Measurements from ENCODE around the gene MRPL38. TPM values are rescaled to one million over a fixed set of nuclear protein-coding genes. Genes with fewer than 3 reads are reported as not detected.

MRPL38 gene
- total RNA-seq, 1 experiment from 2014 or later: 112 TPM

DNA sequence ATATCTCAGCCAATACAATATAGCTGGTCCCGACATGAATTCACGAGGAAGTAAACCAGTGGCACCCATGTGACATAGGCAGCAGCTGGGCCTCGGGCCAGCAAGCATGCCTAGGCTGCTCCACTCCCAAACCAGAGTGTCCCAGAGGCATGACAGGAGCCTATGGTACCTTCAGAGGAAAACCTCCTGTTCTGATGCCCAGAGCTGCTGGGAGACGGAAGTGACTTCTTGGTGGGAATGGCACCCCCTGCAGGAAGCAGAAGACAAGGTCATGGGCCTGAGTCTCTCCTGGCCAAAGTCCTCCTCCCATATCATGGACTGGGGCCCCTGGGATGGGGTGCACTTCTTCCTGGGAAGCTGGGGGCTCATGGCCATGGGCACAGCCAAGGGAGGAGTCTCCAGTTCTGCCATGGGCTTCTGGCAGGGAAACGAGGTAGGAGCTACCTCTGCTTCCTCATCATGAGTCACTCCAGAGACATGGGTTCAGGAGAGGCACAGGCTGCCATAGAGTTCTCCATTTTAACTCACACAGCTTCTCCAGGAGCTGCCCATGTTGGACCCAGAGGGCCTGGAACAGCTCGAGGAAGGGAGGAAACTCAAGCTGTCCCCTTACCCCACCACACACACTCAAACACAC lies 22.7 kb upstream of the MRPL38 start:
- intact Hi-C loops (cut with micrococcal nuclease; ENCODE audit: unreplicated experiment): no loop called here
- Mint-ChIP-seq H3K27me3 (ENCODE audit: unreplicated experiment) (no peaks in the 10 kb centered on the region), H3K9me3 (ENCODE audit: low read depth, unreplicated experiment) (no peaks in the 10 kb centered on the region), H3K27ac (ENCODE audit: unreplicated experiment) (no peak overlapping the region), H3K36me3 (ENCODE audit: insufficient read depth, unreplicated experiment) (no peaks in the 10 kb centered on the region), H3K4me3 (ENCODE audit: low read depth, unreplicated experiment) (no peak overlapping the region), H3K4me1 (ENCODE audit: low read depth, unreplicated experiment) (no peaks in the 10 kb centered on the region)
- CTCF ChIA-PET: no interaction called here
- BruUV-seq (replicated peaks): no TSS peak
- TF ChIP-seq, protein P1, sequence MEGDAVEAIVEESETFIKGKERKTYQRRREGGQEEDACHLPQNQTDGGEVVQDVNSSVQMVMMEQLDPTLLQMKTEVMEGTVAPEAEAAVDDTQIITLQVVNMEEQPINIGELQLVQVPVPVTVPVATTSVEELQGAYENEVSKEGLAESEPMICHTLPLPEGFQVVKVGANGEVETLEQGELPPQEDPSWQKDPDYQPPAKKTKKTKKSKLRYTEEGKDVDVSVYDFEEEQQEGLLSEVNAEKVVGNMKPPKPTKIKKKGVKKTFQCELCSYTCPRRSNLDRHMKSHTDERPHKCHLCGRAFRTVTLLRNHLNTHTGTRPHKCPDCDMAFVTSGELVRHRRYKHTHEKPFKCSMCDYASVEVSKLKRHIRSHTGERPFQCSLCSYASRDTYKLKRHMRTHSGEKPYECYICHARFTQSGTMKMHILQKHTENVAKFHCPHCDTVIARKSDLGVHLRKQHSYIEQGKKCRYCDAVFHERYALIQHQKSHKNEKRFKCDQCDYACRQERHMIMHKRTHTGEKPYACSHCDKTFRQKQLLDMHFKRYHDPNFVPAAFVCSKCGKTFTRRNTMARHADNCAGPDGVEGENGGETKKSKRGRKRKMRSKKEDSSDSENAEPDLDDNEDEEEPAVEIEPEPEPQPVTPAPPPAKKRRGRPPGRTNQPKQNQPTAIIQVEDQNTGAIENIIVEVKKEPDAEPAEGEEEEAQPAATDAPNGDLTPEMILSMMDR (IDR thresholded peaks at IDR 0.05; ENCODE audit: unreplicated experiment): no peak
- DNase-seq: peak; percentile 13

DNA sequence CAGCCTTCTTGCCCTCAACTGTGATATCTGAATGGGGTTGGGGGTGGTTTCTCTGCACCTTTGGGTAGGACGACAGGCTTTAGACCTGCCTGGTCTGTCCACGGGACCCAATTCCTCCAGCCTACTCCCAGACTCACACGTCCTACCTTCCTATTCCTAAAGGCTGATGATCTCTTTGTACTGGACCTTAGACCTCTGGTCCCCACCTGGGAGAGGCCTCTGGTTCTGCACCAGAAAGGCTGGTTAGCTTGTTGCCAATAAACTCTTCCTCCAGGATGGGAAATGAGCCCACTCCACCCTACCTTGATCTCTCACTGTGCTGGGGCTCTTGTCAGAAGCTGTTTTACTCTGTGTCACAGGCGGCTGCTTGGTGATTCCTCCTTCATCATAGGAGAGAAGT lies 21.8 kb upstream of the MRPL38 start:
- no peaks in the 10 kb centered on the region for H3K4me1 Mint-ChIP-seq (ENCODE audit: low read depth, unreplicated experiment)
- TF ChIP-seq, protein P1 (IDR thresholded peaks at IDR 0.05; ENCODE audit: unreplicated experiment): no peak
- no peak for DNase-seq
- H3K9me3 Mint-ChIP-seq (ENCODE audit: low read depth, unreplicated experiment): no peaks in the 10 kb centered on the region
- H3K36me3 Mint-ChIP-seq (ENCODE audit: insufficient read depth, unreplicated experiment): no peaks in the 10 kb centered on the region
- no peaks in the 10 kb centered on the region for H3K27me3 Mint-ChIP-seq (ENCODE audit: unreplicated experiment)
- CTCF ChIA-PET: no interaction called here
- H3K27ac Mint-ChIP-seq (ENCODE audit: unreplicated experiment): no peak overlapping the region
- no TSS peak for BruUV-seq (replicated peaks)
- intact Hi-C loops (cut with micrococcal nuclease; ENCODE audit: unreplicated experiment): no loop called here
- no peak overlapping the region for H3K4me3 Mint-ChIP-seq (ENCODE audit: low read depth, unreplicated experiment)

DNA sequence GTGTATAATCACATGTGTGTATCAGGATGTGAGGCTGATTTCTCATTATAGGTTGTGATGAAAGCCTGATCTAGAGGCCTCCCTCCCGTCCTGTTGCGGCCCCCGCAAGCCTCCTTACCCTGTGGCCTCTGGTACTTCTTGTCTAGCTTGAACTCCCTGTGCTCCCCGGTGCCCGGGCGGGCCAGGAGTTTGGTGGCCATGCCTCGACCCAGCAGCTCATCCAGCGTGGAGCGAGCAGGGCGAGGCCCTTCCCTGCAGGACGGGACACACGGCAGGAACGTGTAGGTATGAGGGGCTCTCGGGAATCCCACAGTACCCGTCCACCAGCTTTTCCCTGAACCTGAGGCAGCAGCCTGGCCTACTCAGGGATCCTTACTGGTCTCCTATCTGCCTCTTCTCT lies 21.2 kb upstream of the MRPL38 start:
- H3K9me3 Mint-ChIP-seq (ENCODE audit: low read depth, unreplicated experiment): no peaks in the 10 kb centered on the region
- intact Hi-C loops (cut with micrococcal nuclease; ENCODE audit: unreplicated experiment): no loop called here
- H3K27me3 Mint-ChIP-seq (ENCODE audit: unreplicated experiment): no peaks in the 10 kb centered on the region
- no peak overlapping the region for H3K27ac Mint-ChIP-seq (ENCODE audit: unreplicated experiment)
- H3K4me1 Mint-ChIP-seq (ENCODE audit: low read depth, unreplicated experiment): no peaks in the 10 kb centered on the region
- H3K36me3 Mint-ChIP-seq (ENCODE audit: insufficient read depth, unreplicated experiment): no peaks in the 10 kb centered on the region
- no TSS peak for BruUV-seq (replicated peaks)
- TF ChIP-seq, protein P1 (IDR thresholded peaks at IDR 0.05; ENCODE audit: unreplicated experiment): no peak
- no peak overlapping the region for H3K4me3 Mint-ChIP-seq (ENCODE audit: low read depth, unreplicated experiment)
- CTCF ChIA-PET: no interaction called here
- DNase-seq: no peak

DNA sequence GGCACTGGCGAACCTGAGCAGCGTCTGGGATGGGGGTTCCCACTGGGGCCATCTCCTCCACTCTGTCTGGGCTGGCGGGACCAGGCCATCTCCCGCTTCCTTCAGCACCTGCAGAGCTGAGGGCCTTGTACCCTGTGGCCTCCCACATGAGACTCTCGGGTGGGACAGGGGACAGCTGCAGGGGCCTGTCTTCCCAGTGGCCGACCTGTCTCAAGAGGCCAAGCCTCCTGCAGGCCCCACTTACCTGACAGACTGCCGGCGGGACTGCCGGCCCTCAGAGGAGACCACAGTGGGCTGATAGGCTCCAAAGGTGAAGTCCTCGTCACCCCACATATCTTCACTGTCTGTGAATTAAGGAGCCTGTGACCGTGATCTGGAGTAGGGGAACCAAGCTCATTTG lies 20.4 kb upstream of the MRPL38 start:
- CTCF ChIA-PET: no interaction called here

More for the DNA sequence above, 20.4 kb upstream of the MRPL38 start:
- Mint-ChIP-seq H3K27ac (ENCODE audit: unreplicated experiment) (no peak overlapping the region), H3K4me3 (ENCODE audit: low read depth, unreplicated experiment) (no peak overlapping the region), H3K27me3 (ENCODE audit: unreplicated experiment) (no peaks in the 10 kb centered on the region), H3K36me3 (ENCODE audit: insufficient read depth, unreplicated experiment) (no peaks in the 10 kb centered on the region), H3K9me3 (ENCODE audit: low read depth, unreplicated experiment) (no peaks in the 10 kb centered on the region), H3K4me1 (ENCODE audit: low read depth, unreplicated experiment) (no peaks in the 10 kb centered on the region)
- TF ChIP-seq, protein P1 (IDR thresholded peaks at IDR 0.05; ENCODE audit: unreplicated experiment): no peak
- BruUV-seq (replicated peaks): no TSS peak
- intact Hi-C loops (cut with micrococcal nuclease; ENCODE audit: unreplicated experiment): no loop called here
- DNase-seq: no peak

All from Calu3 (cell line).